HepG2 (cell line): ENCODE measurements around the gene HELZ.

Source experiments
- FOXO1 ChIP-seq: sonication (generic); formaldehyde crosslinking; IDR thresholded peaks from 2 replicates; pipeline ENCODE4 v1.4.0; 2020; ENCODE audit warnings: missing genetic modification reagents
- HDAC2 ChIP-seq: sonication (generic); formaldehyde crosslinking; IDR thresholded peaks from 2 replicates; pipeline ENCODE4 v1.4.0; 2020; ENCODE audit warnings: missing genetic modification reagents
- KDM5B ChIP-seq: sonication (generic); formaldehyde crosslinking; IDR thresholded peaks from 2 replicates; pipeline ENCODE4 v1.4.0; 2020; ENCODE audit warnings: missing genetic modification reagents, mild to moderate bottlenecking, borderline replicate concordance
- MAFK ChIP-seq, 2 experiments: IDR thresholded peaks in 1 of 2; conservative IDR thresholded peaks in 1 of 2; 2 replicates each; pipeline ENCODE4 v1.6.1; 2011; ENCODE audit warnings: improper control_type of control experiment in 2 of 2, low read length in 2 of 2
- NR0B2 ChIP-seq: sonication (generic); formaldehyde crosslinking; IDR thresholded peaks from 2 replicates; pipeline ENCODE4 v1.4.0; 2020; ENCODE audit warnings: mild to moderate bottlenecking, missing genetic modification reagents
- PHF21A ChIP-seq: sonication (generic); formaldehyde crosslinking; IDR thresholded peaks from 2 replicates; pipeline ENCODE4 v1.5.0; 2020; ENCODE audit warnings: mild to moderate bottlenecking, missing genetic modification reagents
- RAD21 ChIP-seq: fragments of 450-650 bp; formaldehyde crosslinking; IDR thresholded peaks from 2 replicates; pipeline ENCODE4 v1.5.0; 2020; ENCODE audit warnings: mild to moderate bottlenecking
- SP1 ChIP-seq, 2 experiments: fragments of 450-650 bp in 1 of 2; sonication (generic) in 1 of 2; formaldehyde crosslinking in 1 of 2; IDR thresholded peaks; 2 replicates each; pipeline versions ENCODE4 v1.4.0 to v1.6.1; 2016 to 2020; ENCODE audit warnings: missing genetic modification reagents in 1 of 2
- TEAD2 ChIP-seq: sonication (generic); formaldehyde crosslinking; IDR thresholded peaks from 2 replicates; pipeline ENCODE4 v1.9.0; 2021; ENCODE audit warnings: missing genetic modification reagents
- ZNF331 ChIP-seq: sonication (generic); formaldehyde crosslinking; IDR thresholded peaks from 2 replicates; pipeline ENCODE4 v1.4.0; 2020; ENCODE audit warnings: missing genetic modification reagents
- ZNF629 ChIP-seq: sonication (generic); formaldehyde crosslinking; conservative IDR thresholded peaks from 2 replicates; pipeline ENCODE4 v1.5.0; 2020; ENCODE audit warnings: missing genetic modification reagents
- TF ChIP-seq, protein P1 (sequence below): IDR thresholded peaks from 2 replicates; pipeline ENCODE4 v1.6.1; 2016; ENCODE audit warnings: missing compliant biosample characterization, missing genetic modification reagents, borderline replicate concordance
- TF ChIP-seq, protein P2 (sequence below): sonication (generic); formaldehyde crosslinking; IDR thresholded peaks from 2 replicates; pipeline ENCODE4 v1.5.1; 2020; ENCODE audit warnings: missing genetic modification reagents, mild to moderate bottlenecking, borderline replicate concordance

DNA sequence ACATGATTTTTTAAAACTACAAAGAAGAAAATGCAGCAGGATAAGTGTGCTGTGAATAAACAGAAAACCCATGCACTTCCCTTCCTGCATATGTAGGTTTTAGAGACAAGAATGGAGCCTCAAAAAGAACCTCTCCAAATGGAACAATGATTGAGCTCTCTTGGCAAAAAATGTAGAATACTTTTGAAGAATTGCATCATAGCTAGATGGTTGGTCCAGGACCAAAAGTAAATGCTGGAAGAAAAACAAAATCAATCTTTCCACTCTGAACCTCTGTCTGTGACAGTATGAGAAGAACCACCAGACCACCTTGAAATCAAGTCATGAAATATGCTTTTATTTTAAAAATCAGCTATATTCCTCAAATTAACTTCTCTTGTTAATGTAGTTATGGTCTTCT is 17.5 kb downstream of the HELZ start:
- TF ChIP-seq NR0B2 (CRISPR knock-in tag) (no peak), PHF21A (CRISPR knock-in tag) (no peak), MAFK (conservative IDR thresholded peaks at IDR 0.05 in 1 of 2, IDR thresholded peaks at IDR 0.05 in 1 of 2; ENCODE audit: low read length in 2 of 2) (no peak), SP1 (IDR thresholded peaks at IDR 0.05) (no peak), SP1 (CRISPR knock-in tag; IDR thresholded peaks at IDR 0.05) (no peak), ZNF629 (CRISPR knock-in tag) (no peak), RAD21 (no peak), TEAD2 (CRISPR knock-in tag) (no peak), KDM5B (no peak), FOXO1 (CRISPR knock-in tag) (no peak), ZNF331 (CRISPR knock-in tag) (no peak), HDAC2 (CRISPR knock-in tag) (no peak)
- TF ChIP-seq, protein P1, sequence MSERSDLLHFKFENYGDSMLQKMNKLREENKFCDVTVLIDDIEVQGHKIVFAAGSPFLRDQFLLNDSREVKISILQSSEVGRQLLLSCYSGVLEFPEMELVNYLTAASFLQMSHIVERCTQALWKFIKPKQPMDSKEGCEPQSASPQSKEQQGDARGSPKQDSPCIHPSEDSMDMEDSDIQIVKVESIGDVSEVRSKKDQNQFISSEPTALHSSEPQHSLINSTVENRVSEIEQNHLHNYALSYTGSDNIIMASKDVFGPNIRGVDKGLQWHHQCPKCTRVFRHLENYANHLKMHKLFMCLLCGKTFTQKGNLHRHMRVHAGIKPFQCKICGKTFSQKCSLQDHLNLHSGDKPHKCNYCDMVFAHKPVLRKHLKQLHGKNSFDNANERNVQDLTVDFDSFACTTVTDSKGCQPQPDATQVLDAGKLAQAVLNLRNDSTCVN (CRISPR knock-in tag), result no peak
- TF ChIP-seq, protein P2, sequence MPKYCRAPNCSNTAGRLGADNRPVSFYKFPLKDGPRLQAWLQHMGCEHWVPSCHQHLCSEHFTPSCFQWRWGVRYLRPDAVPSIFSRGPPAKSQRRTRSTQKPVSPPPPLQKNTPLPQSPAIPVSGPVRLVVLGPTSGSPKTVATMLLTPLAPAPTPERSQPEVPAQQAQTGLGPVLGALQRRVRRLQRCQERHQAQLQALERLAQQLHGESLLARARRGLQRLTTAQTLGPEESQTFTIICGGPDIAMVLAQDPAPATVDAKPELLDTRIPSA (CRISPR knock-in tag), result no peak
